SU-DHL-6 (cell line): ENCODE data around the gene SPHK1.

Source experiments
- H2AFZ ChIP-seq: fragments of 200-600 bp; sonication (generic); 2 replicates; pipeline ENCODE4 v1.6.1; 2014; ENCODE audit warnings: low read depth, mild to moderate bottlenecking, moderate library complexity, mixed read lengths, antibody characterized with exemption, low read length; ENCODE audit not compliant: severe bottlenecking
- H3F3A ChIP-seq: fragments of 200-600 bp; shearing (Covaris generic); 2 replicates; pipeline ENCODE4 v1.6.0; 2016; ENCODE audit warnings: antibody characterized with exemption, mild to moderate bottlenecking; ENCODE audit not compliant: insufficient read depth
- H3K27ac ChIP-seq: fragments of 200-600 bp; sonication (generic); 2 replicates; pipeline ENCODE4 v1.5.1; 2016; ENCODE audit warnings: low read depth, mild to moderate bottlenecking, low read length, moderate library complexity, mixed read lengths
- H3K27me3 ChIP-seq: fragments of 200-600 bp; sonication (generic), shearing (Covaris generic); 2 replicates; pipeline ENCODE4 v1.6.0; 2014; ENCODE audit warnings: mild to moderate bottlenecking, low read length
- H3K36me3 ChIP-seq: fragments of 200-600 bp; sonication (generic); 2 replicates; pipeline ENCODE4 v1.6.1; 2014; ENCODE audit warnings: mild to moderate bottlenecking, low read length, mixed read lengths
- H3K4me2 ChIP-seq: fragments of 300-600, 200-600 bp; shearing (Covaris generic), sonication (generic); 2 replicates; pipeline ENCODE4 v1.6.0; 2014; ENCODE audit warnings: low read length, low read depth, mild to moderate bottlenecking; ENCODE audit not compliant: poor library complexity, severe bottlenecking
- H3K4me3 ChIP-seq: fragments of 200-600 bp; sonication (generic); 2 replicates; pipeline ENCODE4 v1.5.1; 2014; ENCODE audit warnings: antibody characterized with exemption, low read length, mild to moderate bottlenecking, mixed read lengths; ENCODE audit not compliant: insufficient read depth, poor library complexity, severe bottlenecking
- H3K79me2 ChIP-seq: fragments of 200-600 bp; sonication (generic); 2 replicates; pipeline ENCODE4 v1.6.1; 2014; ENCODE audit warnings: mild to moderate bottlenecking, low read length, moderate library complexity; ENCODE audit not compliant: insufficient read depth
- H3K9ac ChIP-seq: fragments of 200-600 bp; sonication (generic); 2 replicates; pipeline ENCODE4 v1.7.0; 2014; ENCODE audit warnings: mild to moderate bottlenecking, low read length
- H3K9me2 ChIP-seq: fragments of 200-600 bp; sonication (generic); replicated peaks from 2 replicates; pipeline ENCODE4 v1.6.1; 2014; ENCODE audit warnings: low read length; ENCODE audit not compliant: insufficient read depth
- H3K9me3 ChIP-seq: fragments of 200-600 bp; sonication (generic); 2 replicates; pipeline ENCODE4 v1.6.1; 2014; ENCODE audit warnings: low read length, mixed read lengths; ENCODE audit not compliant: insufficient read depth
- H4K20me1 ChIP-seq: fragments of 200-600 bp; sonication (generic); 2 replicates; pipeline ENCODE4 v1.6.1; 2014; ENCODE audit warnings: low read depth, mild to moderate bottlenecking, antibody characterized with exemption, low read length, moderate library complexity, mixed read lengths
- EZH2phosphoT487 ChIP-seq: fragments of 200-600 bp; sonication (generic), shearing (Covaris generic); conservative IDR thresholded peaks from 2 replicates; pipeline ENCODE4 v1.6.1; 2018; ENCODE audit warnings: mild to moderate bottlenecking, antibody characterized with exemption, low read length, moderate library complexity, mixed read lengths
- TF ChIP-seq, protein P1 (sequence below): fragments of 200-600 bp; sonication (generic); IDR thresholded peaks from one replicate; pipeline ENCODE4 v1.5.1; 2017; ENCODE audit warnings: antibody characterized with exemption, mild to moderate bottlenecking, low read length, moderate library complexity; ENCODE audit not compliant: insufficient read depth, poor library complexity, severe bottlenecking

Gene SPHK1

DNA sequence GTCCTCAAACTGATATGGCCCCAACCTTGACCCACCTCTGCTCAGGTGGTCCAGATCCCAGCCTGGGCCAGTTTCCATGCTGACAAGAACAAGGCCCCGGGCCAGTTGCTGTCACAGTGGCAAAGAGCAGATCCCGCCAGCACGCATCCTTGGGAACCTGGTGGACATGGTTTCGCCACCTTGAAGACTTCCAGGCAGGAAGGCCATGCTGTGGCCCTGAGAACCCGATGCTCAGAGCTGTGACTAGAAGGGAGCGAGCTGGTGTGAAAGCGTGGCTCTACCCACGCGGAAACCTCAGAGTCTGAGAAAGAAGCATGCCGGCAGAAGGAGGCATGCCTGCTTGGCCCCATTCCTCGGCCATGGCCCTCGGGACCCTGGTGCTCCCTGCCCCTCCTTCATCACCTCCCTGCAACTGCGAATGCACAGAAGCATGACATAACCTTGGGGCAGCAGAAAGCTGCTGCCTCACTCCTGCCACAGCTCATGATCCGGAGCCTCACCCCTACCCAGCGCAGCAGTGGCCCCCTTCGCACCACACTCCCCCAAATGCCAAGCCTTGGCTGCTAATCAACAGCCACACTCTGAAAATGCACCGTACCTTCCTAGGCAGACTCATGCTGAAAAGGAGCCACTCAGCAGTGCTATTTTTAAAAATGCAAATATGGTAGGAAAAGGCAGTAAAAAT lies 35.3 kb downstream of the SPHK1 start:
- H3K9me3 ChIP-seq = no peaks in the 10 kb centered on the region
- no peaks in the 10 kb centered on the region for H3K36me3 ChIP-seq
- no peaks in the 10 kb centered on the region for H3K79me2 ChIP-seq
- H3K4me3 ChIP-seq = no peak overlapping the region
- H3K9ac ChIP-seq = no peak overlapping the region
- no peaks in the 10 kb centered on the region for H3F3A ChIP-seq
- TF ChIP-seq, protein P1, sequence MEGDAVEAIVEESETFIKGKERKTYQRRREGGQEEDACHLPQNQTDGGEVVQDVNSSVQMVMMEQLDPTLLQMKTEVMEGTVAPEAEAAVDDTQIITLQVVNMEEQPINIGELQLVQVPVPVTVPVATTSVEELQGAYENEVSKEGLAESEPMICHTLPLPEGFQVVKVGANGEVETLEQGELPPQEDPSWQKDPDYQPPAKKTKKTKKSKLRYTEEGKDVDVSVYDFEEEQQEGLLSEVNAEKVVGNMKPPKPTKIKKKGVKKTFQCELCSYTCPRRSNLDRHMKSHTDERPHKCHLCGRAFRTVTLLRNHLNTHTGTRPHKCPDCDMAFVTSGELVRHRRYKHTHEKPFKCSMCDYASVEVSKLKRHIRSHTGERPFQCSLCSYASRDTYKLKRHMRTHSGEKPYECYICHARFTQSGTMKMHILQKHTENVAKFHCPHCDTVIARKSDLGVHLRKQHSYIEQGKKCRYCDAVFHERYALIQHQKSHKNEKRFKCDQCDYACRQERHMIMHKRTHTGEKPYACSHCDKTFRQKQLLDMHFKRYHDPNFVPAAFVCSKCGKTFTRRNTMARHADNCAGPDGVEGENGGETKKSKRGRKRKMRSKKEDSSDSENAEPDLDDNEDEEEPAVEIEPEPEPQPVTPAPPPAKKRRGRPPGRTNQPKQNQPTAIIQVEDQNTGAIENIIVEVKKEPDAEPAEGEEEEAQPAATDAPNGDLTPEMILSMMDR = no peak
- no peak for TF ChIP-seq EZH2phosphoT487
- H4K20me1 ChIP-seq = no peaks in the 10 kb centered on the region
- no peaks in the 10 kb centered on the region for H3K9me2 ChIP-seq
- no peaks in the 10 kb centered on the region for H3K27me3 ChIP-seq
- H3K27ac ChIP-seq = no peak overlapping the region
- no peak overlapping the region for H3K4me2 ChIP-seq
- no peak overlapping the region for H2AFZ ChIP-seq

DNA sequence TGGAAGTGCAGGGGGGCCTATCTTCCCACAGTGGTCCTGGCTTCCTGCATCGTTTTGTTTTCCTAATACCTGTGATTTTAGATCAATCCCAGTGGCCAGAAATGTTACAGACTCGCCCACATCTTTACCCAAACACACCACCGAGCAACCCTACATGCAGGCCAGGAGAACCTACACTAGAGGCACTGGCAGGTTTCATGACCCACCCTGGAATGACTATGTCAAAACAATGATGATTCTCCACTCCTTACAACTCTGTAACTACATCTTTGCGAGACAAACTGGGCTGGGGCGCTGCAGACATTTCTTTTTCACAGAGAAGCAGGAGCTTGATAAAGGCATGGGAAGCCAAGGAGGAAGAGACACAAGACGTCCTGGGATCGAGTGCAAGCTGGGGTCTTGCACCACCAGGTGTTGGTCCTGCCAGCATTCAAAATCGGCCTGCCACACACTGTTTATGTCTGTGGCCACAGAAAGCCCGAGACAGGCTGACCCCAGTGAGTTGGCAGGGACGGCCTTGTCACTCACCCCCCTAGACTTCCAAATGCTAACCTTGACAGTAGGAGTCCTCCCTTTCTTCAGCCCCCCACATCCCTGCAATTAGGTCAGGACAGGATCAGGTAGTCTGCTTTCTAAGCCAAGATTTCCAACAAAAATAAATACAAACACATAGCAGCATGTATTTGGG lies 36.1 kb downstream of the SPHK1 start:
- Histone ChIP-seq H3K9me2 (no peaks in the 10 kb centered on the region), H3K4me2 (no peak overlapping the region), H3F3A (no peaks in the 10 kb centered on the region), H2AFZ (no peak overlapping the region), H3K27ac (no peak overlapping the region), H3K27me3 (no peaks in the 10 kb centered on the region), H3K9ac (no peak overlapping the region), H3K9me3 (no peaks in the 10 kb centered on the region), H3K4me3 (no peak overlapping the region), H4K20me1 (no peaks in the 10 kb centered on the region), H3K36me3 (no peaks in the 10 kb centered on the region), H3K79me2 (no peaks in the 10 kb centered on the region)
- TF ChIP-seq, protein P1 = no peak
- no peak for TF ChIP-seq EZH2phosphoT487

DNA sequence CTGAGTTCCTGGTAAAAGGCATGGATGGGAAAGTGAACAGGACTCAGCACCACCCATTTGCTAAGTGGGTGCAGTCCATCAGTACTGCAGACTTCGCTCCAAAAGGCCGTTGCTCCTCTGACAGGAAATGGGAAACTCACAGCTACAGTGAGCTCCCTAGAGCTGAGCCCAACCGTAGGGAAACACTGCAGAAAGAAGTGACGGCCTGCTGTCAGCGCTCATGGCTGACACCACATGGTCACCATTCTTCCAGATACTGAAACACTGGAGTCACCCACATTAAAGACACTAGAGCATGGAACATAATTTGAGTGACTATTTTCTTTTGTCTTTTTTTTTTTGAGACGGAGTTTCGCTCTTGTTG lies 36.6 kb downstream of the SPHK1 start:
- no peaks in the 10 kb centered on the region for H3K36me3 ChIP-seq
- H3K27me3 ChIP-seq = no peaks in the 10 kb centered on the region
- H3K27ac ChIP-seq = no peak overlapping the region
- H3K4me2 ChIP-seq = no peak overlapping the region
- H2AFZ ChIP-seq = no peak overlapping the region
- no peak overlapping the region for H3K4me3 ChIP-seq
- H4K20me1 ChIP-seq = no peaks in the 10 kb centered on the region
- no peaks in the 10 kb centered on the region for H3F3A ChIP-seq
- TF ChIP-seq, protein P1 = no peak
- TF ChIP-seq EZH2phosphoT487 = no peak
- no peaks in the 10 kb centered on the region for H3K9me3 ChIP-seq
- no peaks in the 10 kb centered on the region for H3K79me2 ChIP-seq
- H3K9ac ChIP-seq = no peak overlapping the region
- H3K9me2 ChIP-seq = no peaks in the 10 kb centered on the region
